ENCODE results near the gene ZKSCAN5. TPM values are rescaled to one million over a fixed set of nuclear protein-coding genes. Genes with fewer than 3 reads are reported as not detected.
"Not testable (repeated sequence)": the region's sequence is repeated elsewhere in the genome, so short reads cannot be mapped to it uniquely, and the experiment has no call there.

ZKSCAN5 gene
- total RNA-seq, 1 donor from 2014 or later = 5.7 TPM

DNA sequence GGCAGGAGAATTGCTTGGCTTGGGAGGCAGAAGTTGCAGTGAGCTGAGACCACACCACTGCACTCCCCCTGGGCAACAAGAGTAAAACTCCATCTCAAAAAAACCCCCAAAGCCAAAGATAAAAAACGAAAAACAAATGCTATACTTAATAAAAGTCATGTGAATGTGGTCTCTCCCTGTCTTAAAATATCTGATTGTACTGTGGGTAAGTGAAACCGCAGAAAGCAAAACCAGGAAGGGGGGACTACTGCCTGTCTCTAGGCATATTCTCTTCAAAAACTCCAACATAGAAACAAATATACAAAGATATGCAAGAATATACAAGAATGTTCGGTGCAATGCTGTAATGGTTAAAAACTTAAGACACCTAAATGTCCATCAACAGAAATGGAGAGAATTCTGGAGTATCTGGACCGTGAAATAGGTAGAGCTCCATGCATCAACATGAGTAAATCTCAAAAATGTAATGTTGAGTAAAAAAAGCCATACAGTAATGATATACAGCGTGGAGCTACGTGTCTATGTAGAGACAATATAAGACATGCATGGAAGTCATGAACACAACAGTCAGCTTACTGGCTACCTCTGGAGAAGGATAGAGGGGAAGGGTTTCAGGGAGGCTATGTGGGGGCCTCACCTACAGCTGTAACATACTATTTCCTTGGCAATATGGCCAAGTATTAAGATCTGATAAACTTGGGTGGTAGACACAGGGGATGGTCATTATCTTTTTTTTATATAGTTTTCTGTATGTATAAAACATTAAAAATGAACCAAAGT lies 6.5 kb upstream of the ZKSCAN5 start:
- no peak for DNase-seq (ENCODE audit: low spot score)

DNA sequence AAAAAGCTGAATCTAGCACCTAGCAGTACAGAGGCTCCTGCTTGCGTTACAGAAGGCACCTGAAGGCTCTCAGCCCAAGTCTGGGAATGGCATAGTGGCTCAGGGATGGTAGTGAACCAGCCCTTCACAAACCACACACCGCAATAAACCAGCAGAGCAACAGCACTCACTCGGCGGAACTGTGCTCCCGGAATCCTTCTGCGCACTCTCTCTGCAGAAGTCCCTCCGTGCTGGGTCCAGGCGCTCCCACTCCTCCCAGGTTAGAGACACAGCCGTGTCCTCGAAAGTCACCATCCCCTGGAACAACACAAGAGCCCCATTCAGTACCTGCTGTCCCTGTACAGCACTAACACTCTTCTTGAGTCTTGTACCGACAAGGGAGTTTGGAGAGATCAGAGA lies 5.9 kb upstream of the ZKSCAN5 start:
- DNase-seq (ENCODE audit: low spot score) = no peak

DNA sequence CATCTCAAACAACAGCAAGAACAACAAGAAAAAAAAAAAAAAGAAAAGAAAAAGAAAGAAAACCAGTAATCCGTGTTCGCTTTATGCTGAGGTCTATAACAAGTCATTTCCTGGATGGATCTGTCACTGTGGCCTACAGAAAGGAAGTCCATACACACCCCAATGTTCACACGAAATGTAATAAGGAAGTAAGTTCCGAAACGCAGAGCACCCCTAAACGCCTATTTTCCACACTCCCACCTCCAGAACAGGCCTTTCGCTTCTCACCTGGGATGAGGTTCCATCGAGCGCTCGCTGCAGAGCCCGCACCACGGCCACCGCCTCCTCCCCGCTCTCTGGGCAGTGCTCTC lies 5.1 kb upstream of the ZKSCAN5 start:
- no peak for DNase-seq (ENCODE audit: low spot score)

DNA sequence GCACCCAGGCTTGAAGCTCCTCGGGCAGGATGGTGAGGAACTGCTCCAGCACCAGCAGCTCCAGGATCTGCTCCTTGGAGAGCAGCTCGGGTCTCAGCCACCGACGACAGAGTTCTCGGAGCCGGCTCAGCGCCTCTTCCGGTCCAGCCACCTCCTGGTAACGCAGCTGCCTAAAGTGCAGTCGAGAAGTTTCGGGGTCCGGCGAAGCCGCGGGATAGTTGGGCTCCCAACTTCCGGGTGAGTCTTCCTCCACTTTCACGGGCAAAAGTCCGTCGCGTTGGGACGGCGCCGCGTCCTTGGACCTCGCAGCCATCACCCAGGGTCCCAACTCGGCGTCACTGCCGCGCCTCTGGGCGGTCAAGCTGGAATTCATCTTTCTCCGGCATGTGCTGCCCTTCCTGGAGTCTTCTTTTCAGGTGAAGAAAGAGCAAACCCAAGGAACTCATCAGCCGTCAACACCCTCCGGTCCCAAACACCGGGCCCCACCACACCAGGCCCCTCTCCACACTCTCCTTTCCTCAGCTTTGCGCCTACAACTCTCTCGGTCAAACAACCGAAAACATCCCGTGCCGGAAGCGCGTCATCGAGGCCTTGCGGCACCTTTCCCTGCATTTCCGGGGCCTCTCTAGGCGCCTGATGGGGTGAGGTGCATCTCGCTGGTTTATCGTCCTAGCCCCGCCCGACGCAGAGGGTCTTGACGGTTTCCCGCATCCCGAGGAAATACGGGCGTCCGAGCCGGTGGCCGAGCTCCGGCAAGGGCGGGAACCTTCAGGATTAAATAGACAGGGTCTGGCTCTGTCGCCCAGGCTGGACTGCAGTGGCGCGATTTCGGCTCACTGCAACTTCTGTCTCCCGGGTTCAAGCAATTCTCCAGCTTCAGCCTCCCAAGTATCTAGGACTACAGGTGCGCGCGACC lies 4.5 kb upstream of the ZKSCAN5 start, which contains the start of gene ZNF394:
Gene ZNF394, minus strand, starts transcription at position 561 of the 916 bp plus-strand sequence. Its CDS starts 188 bp downstream, at position 373.
- peak; percentile 96 for DNase-seq (ENCODE audit: low spot score)

DNA sequence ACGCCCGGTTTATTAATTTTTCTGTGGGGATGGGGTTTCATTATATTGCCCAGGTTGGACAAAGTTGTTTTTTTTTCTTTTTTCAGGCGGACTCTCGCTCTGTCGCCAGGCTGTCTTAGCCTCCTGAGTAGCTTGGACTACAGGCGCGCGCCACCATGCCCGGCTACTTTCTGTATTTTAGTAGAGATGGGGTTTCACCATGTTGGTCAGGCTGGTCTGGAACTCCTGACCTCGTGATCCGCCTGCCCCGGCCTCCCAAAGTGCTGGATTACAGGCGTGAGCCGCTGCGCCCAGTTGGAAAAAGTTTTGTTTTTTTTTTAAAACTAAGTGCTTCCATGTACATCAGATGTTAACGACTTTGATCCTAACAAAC lies 3.8 kb upstream of the ZKSCAN5 start:
- DNase-seq (ENCODE audit: low spot score) = no peak

DNA sequence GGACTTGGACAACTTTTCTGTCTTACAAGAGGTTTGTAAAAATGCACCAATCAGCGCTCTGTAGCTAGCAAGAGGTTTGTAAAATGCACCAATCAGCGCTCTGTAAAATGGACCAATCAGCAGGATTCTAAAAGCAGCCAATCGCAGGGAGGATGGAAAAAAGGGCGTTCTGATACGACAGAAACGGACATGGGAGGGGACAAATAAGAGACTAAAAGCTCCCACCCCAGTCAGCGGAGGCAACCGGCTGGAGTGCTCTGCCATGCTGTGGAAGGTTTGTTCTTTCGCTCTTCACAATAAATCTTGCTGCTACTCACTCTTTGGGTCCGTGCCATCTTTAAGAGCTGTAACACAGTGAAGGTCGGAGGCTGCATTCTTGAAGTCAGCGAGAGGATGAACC lies 3.2 kb upstream of the ZKSCAN5 start:
- DNase-seq (ENCODE audit: low spot score) = not testable (repeated sequence)

DNA sequence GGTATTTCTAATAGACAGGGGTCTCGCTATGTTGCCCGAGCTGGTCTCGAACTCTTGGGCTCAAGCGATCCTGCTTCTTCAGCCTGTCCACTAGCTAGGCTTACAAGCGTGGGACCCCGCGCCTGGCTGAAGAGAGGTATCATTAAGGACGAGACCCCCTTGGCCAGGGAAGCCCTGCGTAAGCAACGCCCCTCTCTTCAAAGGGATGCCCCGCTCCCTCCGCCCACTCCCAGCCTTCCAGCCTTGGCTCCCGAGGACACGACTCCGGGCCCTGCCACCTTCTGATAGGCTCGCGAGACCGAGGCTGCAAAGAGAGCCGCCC lies 220 bp upstream of the ZKSCAN5 start:
- no peak for DNase-seq (ENCODE audit: low spot score)

DNA sequence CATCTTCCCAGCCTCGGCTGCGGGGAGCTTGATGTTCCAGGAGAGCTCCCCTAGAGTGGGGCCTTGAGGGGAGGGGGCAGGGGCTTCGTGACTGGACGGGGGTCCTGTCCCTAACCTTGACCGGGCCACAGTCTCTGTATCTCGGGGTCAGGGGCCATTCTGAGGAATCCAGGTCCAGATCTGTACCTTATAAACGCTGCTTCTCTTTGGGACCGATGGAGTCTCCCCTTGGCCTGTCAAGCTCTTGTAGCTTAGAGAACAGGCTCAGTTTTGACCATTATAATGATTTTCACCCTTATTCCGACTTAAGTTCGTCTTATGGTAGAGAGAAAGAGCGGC lies 831 bp downstream of the ZKSCAN5 start:
- no peak for DNase-seq (ENCODE audit: low spot score)

DNA sequence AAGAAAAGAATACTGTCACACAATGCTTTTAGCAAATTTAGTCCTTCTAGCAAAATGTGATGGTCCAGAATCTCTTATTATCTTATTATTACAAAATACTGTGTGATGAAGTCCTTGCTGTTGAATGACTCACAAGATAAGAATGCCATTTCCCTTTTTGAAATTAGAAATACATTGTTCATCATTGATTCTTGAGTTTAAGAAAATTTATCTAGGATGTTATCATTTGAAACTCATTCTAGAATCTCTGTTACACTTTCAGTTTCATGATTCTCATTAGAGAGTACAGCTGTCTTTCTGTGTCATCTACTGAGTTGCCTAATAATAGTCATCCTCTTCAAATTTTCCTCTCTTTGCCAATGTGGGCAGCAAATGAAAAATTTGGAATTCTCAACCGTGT lies 9.6 kb downstream of the ZKSCAN5 start:
- no peak for DNase-seq (ENCODE audit: low spot score)

DNA sequence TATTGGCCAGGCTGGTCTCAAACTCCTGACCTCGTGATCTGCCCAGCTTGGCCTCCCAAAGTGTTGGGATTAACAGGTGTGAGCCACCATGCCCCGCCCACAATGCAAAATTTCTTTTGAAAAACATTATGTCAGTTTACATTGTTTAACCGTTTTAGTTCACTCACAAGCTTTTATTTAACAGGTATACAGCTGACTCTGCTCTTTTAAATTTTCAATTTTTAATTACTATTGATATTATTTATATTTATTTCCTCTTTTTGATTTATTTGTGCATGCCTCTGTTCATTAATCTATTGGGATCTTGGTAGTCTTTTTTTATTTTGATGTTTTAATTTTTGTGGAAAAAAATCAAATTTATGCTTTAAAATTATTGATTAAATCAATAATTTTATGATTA lies 16.9 kb downstream of the ZKSCAN5 start:
- DNase-seq (ENCODE audit: low spot score) = no peak

DNA sequence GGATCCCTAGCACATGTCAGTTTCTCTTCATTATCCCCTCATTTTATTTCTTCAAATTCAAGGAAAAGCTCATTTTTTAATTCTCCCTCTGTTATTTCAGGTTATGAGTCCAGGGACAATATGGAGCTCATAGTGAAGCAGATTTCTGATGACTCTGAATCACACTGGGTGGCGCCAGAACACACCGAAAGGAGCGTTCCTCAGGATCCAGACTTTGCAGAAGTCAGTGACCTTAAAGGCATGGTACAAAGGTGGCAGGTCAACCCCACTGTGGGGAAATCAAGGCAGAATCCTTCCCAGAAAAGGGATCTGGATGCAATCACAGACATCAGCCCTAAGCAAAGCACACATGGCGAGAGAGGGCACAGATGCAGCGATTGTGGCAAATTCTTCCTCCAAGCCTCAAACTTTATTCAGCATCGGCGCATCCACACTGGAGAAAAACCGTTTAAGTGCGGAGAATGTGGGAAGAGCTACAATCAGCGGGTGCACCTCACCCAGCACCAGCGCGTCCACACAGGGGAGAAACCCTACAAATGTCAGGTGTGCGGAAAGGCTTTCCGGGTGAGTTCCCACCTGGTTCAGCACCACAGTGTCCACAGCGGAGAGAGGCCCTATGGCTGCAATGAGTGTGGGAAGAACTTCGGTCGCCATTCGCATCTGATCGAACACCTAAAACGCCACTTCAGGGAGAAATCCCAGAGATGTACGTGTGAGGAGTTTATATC lies 21.4 kb downstream of the ZKSCAN5 start:
- DNase-seq (ENCODE audit: low spot score) = no peak

DNA sequence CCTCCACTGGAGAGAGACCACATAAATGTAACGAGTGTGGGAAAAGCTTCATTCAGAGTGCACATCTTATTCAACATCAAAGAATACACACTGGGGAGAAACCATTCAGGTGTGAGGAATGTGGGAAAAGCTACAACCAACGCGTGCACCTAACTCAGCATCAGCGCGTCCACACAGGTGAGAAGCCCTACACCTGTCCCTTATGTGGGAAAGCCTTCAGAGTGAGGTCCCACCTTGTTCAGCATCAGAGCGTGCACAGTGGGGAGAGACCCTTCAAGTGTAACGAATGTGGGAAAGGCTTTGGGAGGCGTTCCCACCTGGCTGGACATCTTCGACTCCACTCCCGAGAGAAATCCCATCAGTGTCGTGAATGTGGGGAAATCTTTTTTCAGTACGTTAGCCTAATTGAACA lies 26.9 kb downstream of the ZKSCAN5 start:
- peak; percentile 41 for DNase-seq (ENCODE audit: low spot score)

DNA sequence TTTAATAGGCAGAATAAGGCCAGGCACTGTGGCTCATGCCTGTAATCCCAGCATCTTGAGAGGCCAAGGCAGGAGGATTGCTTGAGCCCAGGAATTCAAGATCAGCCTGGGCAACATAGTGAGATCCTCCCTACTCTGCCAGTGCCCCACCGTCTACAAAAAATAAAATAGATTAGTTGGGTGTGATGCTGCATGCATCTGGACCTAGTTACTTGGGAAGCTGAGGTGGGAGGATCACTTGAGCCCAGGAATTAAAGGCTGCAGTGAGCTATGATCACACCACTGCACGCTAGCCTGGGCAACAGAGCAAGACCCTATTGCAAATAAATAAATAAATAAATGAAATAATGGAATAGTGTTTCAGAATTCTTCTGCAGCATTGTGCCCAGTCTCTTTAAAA lies 31.2 kb downstream of the ZKSCAN5 start:
- no peak for DNase-seq (ENCODE audit: low spot score)

DNA sequence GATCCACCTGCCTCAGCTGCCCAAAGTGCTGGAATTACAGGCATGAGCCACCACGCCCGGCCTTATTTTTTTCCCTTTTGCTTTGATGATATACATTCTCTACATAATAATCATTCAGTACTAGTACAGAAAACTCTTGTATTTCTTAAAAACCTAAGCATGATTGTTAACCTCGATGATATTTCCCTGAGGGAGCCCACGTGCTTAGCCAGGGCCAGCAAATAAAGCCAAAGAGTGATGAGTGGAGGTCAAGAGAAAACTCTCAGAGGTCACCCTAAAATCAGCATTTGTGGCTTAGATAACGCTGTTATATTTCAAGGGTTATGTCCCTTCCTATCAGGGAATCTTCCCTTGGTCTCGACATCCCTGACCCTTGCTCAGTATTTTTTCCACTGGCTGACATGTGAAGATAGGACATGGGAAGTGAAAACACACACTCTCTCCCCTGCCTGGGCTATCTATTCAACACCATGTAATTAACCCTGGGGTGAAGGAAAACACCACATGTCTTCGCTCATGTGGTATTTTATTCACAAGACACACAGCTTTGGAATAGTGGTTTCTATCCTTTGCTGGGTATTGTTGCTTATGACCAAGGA lies 34.9 kb downstream of the ZKSCAN5 start:
- DNase-seq (ENCODE audit: low spot score) = no peak

DNA sequence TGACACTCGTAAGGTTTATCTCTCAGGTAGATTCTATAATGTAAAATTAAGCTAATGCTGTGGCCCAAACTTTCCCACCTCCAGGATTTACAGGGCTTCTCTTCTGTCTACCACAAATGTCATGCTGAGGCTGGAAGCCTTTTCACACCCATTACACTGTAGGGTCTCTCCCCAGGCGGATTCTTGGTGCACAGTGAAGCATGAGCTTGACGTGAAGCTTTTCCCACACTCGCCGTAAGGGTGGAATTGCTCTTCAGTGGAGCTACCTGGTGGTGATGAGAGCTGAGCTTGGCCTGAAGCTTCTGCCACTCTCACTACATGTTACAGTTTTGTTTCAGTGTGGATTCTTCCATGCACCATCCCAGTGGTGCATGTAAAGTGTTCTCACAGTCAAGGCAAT lies 36.1 kb downstream of the ZKSCAN5 start:
- no peak for DNase-seq (ENCODE audit: low spot score)

DNA sequence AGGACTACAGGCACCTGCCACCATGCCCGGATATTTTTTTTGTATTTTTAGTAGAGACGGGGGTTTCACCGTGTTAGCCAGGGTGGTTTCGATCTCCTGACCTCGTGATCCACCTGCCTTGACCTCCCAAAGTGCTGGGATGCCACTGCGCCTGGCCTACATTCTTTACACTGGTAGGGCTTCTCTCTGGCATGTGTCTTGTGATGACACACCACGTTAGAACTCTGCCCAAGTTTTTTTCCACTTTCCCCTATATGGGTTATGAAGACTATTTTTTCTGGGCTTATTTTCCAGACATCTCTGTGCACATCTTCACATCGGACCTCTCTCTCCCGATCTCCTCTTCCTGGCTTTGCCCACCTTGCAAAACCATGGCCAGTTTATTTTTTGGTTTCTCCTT lies 36.8 kb downstream of the ZKSCAN5 start:
- no peak for DNase-seq (ENCODE audit: low spot score)

DNA sequence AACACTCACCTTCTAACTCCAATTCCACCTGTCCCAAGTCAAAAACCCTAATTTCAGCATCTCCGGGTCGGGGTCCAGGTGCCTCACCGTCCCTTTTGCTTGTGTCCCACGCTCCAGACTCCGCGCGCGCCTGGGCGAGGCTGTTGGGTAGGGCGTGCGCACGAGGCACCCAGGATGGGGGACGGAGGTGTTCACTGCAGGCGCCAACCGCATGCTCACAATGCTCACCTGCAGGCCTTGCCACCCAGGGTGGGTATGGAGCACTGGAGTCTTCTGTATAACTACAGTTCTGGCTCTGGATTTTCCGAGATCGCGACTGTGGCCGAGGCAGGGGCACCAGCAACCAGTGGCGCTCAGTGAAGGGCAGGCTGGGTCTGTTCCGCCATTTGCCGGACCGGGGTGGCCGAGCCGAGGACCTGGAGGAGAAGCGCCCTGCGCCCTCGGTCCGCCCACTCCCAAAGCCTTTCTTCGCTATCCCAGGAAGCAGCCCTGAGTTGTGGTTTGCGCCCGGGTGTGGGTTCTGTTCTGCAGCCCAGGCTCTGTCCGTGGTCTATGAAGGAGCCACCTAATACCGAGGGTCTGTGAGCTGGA lies 38.7 kb downstream of the ZKSCAN5 start:
- DNase-seq (ENCODE audit: low spot score) = no peak

DNA sequence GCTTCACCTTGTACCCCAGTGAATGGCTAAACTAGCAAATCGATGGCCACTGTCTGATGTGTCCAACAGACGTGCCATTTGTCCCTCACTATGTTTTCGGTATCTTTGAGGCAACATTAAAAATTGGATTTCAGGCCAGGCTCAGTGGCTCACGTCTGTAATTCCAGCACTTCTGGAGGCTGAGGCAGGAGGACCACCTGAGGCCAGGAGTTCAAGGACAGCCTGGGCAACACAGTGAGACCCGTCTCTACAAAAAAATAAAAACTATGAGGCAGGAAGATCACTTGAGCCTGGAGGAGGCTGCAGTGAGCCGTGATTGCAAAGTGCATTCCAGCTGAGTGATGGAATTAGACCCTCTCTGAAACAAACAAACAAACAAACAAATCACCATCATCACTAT lies 39.5 kb downstream of the ZKSCAN5 start:
- no peak for DNase-seq (ENCODE audit: low spot score)

DNA sequence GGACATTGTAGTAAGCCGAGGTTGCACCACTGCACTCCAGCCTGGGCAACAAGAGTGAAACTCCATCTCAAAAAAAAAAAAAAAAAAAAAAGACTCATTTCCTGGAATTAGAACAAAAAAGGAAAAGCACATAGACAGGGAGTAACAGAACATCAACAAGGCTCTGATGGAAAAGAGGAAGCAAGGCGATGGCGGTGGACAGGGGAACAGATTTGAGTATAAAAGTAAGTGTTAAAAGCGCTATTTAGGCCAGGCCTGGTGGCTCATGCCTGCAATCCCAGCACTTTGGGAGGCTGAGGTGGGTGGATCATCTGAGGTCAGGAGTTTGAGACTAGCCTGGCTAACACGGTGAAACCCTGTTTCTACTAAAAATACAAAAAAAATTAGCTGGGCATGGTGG lies 40.8 kb downstream of the ZKSCAN5 start:
- not testable (repeated sequence) for DNase-seq (ENCODE audit: low spot score)

DNA sequence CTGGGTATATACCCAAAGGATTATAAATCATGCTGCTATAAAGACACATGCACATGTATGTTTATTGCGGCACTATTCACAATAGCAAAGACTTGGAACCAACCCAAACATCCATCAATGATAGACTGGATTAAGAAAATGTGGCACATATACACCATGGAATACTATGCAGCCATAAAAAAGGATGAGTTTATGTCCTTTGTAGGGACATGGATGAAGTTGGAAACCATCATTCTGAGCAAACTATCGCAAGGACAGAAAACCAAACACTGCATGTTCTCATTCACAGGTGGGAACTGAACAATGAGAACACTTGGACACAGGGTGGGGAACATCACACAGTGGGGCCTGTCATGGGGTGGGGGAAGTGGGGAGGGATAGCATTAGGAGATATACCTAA lies 45.1 kb downstream of the ZKSCAN5 start:
- DNase-seq (ENCODE audit: low spot score) = not testable (repeated sequence)

DNA sequence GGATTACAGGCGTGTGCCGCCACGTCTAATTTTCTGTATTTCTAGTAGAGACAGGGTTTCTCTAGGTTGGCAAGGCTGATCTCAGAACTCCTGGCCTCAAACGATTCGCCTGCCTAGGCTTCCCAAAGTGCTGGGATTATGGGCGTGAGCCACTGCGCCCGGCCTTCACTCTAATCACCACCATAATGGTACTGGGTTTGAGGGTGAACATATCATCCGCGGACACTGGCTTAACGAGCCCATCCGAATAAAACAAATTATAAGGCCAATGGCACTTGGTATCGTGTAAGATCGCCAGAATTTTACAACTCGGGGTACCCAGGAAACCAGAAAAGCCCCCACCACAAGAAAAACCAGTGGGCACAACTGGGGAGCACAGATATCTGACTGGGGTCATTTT lies 46.9 kb downstream of the ZKSCAN5 start:
- DNase-seq (ENCODE audit: low spot score) = no peak

Measured in mesenteric fat pad (tissue), 1 donor.